ENCODE data around the gene RAB34. TPM values are rescaled to one million over a fixed set of nuclear protein-coding genes. Genes with fewer than 3 reads are reported as not detected.
A peak's percentile ranks its signal among the peaks of the same experiment; 100 is the strongest.

Gene RAB34
- total RNA-seq, 1 donor: 186 TPM

DNA sequence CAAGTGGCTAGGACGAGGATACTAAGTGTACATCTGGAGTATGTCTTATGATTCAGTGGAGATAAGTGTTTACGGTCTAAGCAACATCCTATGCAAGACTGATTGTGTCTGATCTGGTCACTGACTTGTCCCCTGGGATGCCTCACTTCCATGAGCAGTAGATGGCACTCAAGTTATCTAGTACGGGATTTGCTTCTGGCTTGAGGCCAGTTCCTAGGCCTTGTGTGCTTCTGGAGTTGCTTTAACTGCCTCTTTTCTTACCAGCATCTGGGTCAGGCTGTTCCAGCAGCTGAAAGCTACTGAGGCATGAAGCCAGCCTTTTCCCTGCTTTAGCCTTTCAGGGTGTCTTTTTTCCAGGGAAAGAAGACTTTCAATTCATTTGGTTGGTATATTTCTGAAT lies 32.7 kb downstream of the RAB34 start:
- Histone ChIP-seq H3K36me3 (ENCODE audit: insufficient read depth, low read length) (peaks cover 93% of the 10 kb centered on the region), H3K27me3 (ENCODE audit: insufficient read depth, low read length) (no peaks in the 10 kb centered on the region), H3K27ac (ENCODE audit: low read depth, low read length) (no peak overlapping the region), H2AFZ (ENCODE audit: low read length) (no peak overlapping the region), H3K9me3 (ENCODE audit: low read depth, low read length) (no peaks in the 10 kb centered on the region), H3K4me3 (ENCODE audit: insufficient read depth, low read length) (no peak overlapping the region), H4K20me1 (ENCODE audit: insufficient read depth, low read length) (peaks cover 2% of the 10 kb centered on the region), H3K4me2 (ENCODE audit: insufficient read depth, low read length) (no peak overlapping the region), H3K4me1 (ENCODE audit: insufficient read depth, low read length) (no peaks in the 10 kb centered on the region), H3K79me2 (ENCODE audit: insufficient read depth, low read length) (no peaks in the 10 kb centered on the region)
- DNase-seq (ENCODE audit: insufficient read length, low spot score, missing footprints): no peak
- TF ChIP-seq CTCF (IDR thresholded peaks at IDR 0.05; ENCODE audit: extremely low read depth, low read depth, low read length): no peak

DNA sequence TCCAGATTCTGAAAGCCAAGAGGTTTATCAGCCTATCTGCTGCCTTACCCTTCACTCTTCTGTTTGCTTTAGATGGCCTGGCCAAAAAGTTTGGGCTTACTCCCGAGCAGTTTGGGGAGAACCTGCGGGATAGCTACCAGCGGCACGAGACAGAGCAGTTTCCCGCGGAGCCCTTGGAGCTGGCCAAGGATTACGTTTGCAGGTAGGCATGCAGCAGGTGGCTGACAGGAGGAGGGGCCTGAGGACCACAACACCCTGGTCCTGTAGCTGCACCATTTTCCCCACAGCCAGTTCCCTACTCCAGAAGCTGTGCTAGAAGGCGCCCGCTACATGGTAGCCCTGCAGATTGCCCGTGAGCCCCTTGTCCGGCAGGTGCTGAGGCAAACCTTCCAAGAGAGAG lies 35.0 kb downstream of the RAB34 start:
- H3K4me2 ChIP-seq (ENCODE audit: insufficient read depth, low read length): no peak overlapping the region
- no peak overlapping the region for H2AFZ ChIP-seq (ENCODE audit: low read length)
- H3K4me3 ChIP-seq (ENCODE audit: insufficient read depth, low read length): no peak overlapping the region
- H3K4me1 ChIP-seq (ENCODE audit: insufficient read depth, low read length): no peaks in the 10 kb centered on the region
- H3K36me3 ChIP-seq (ENCODE audit: insufficient read depth, low read length): peaks cover 92% of the 10 kb centered on the region
- no peak for DNase-seq (ENCODE audit: insufficient read length, low spot score, missing footprints)
- H4K20me1 ChIP-seq (ENCODE audit: insufficient read depth, low read length): peaks cover 2% of the 10 kb centered on the region
- H3K79me2 ChIP-seq (ENCODE audit: insufficient read depth, low read length): no peaks in the 10 kb centered on the region
- H3K9me3 ChIP-seq (ENCODE audit: low read depth, low read length): no peaks in the 10 kb centered on the region
- no peak for TF ChIP-seq CTCF (IDR thresholded peaks at IDR 0.05; ENCODE audit: extremely low read depth, low read depth, low read length)
- H3K27me3 ChIP-seq (ENCODE audit: insufficient read depth, low read length): no peaks in the 10 kb centered on the region
- H3K27ac ChIP-seq (ENCODE audit: low read depth, low read length): no peak overlapping the region

DNA sequence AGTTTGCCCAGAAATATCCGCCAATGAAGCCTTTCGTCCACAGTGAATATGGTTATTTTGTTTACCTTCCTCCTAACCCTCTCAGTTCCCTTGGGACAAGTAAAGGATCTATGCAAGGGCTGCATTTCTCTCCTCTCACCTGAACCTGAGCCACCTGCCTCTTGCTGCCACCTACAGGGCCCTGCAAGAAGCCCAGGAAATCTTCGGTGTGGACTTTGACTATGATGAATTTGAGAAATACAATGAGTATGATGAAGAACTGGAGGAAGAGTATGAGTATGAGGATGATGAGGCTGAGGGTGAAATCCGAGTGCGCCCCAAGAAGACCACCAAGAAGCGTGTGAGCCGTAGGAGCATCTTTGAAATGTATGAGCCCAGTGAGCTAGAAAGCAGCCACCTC lies 41.7 kb downstream of the RAB34 start:
- H3K4me3 ChIP-seq (ENCODE audit: insufficient read depth, low read length): no peak overlapping the region
- H3K27me3 ChIP-seq (ENCODE audit: insufficient read depth, low read length): no peaks in the 10 kb centered on the region
- H3K79me2 ChIP-seq (ENCODE audit: insufficient read depth, low read length): peaks cover 11% of the 10 kb centered on the region
- DNase-seq (ENCODE audit: insufficient read length, low spot score, missing footprints): no peak
- H4K20me1 ChIP-seq (ENCODE audit: insufficient read depth, low read length): peaks cover 9% of the 10 kb centered on the region
- H3K9me3 ChIP-seq (ENCODE audit: low read depth, low read length): no peaks in the 10 kb centered on the region
- no peak overlapping the region for H3K27ac ChIP-seq (ENCODE audit: low read depth, low read length)
- peak; percentile 20 for TF ChIP-seq CTCF (IDR thresholded peaks at IDR 0.05; ENCODE audit: extremely low read depth, low read depth, low read length)
- H2AFZ ChIP-seq (ENCODE audit: low read length): no peak overlapping the region
- H3K4me2 ChIP-seq (ENCODE audit: insufficient read depth, low read length): no peak overlapping the region
- no peaks in the 10 kb centered on the region for H3K4me1 ChIP-seq (ENCODE audit: insufficient read depth, low read length)
- peaks cover 89% of the 10 kb centered on the region for H3K36me3 ChIP-seq (ENCODE audit: insufficient read depth, low read length)

DNA sequence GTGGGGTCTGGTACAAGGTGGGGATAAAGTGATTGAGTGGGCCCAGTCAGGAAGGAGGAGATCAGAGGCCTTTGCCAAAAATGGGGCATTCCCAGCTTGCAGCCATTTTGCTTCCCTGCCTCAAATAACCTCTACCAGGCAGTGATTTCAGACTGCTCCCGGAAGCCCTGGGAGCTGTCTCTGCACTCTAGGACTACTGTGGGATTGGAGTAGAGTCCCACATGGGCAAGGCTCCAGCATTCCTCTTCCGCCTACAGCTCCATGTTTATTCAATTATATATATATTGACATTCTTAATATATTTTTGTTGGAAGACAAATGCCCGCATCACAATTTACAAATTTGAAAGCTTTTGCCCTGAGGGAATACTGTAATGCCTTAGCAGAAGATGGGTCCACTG lies 42.2 kb downstream of the RAB34 start:
- peaks cover 14% of the 10 kb centered on the region for H3K79me2 ChIP-seq (ENCODE audit: insufficient read depth, low read length)
- H3K4me1 ChIP-seq (ENCODE audit: insufficient read depth, low read length): no peaks in the 10 kb centered on the region
- no peak for DNase-seq (ENCODE audit: insufficient read length, low spot score, missing footprints)
- no peak overlapping the region for H3K4me2 ChIP-seq (ENCODE audit: insufficient read depth, low read length)
- no peak overlapping the region for H3K4me3 ChIP-seq (ENCODE audit: insufficient read depth, low read length)
- H3K27ac ChIP-seq (ENCODE audit: low read depth, low read length): peak overlapping the region; percentile 54
- peaks cover 87% of the 10 kb centered on the region for H3K36me3 ChIP-seq (ENCODE audit: insufficient read depth, low read length)
- no peak for TF ChIP-seq CTCF (IDR thresholded peaks at IDR 0.05; ENCODE audit: extremely low read depth, low read depth, low read length)
- H3K9me3 ChIP-seq (ENCODE audit: low read depth, low read length): no peaks in the 10 kb centered on the region
- peaks cover 9% of the 10 kb centered on the region for H4K20me1 ChIP-seq (ENCODE audit: insufficient read depth, low read length)
- no peaks in the 10 kb centered on the region for H3K27me3 ChIP-seq (ENCODE audit: insufficient read depth, low read length)
- H2AFZ ChIP-seq (ENCODE audit: low read length): no peak overlapping the region

Measured in osteoblast (primary cell).